K562 (cell line): ENCODE results near the gene C3orf52. TPM values are rescaled to one million over a fixed set of nuclear protein-coding genes. Genes with fewer than 3 reads are reported as not detected.

Experiments used
- ATAC-seq: fragments of 200-7000 bp; cut with Tn5 transposase; 3 replicates; pipeline ENCODE4 v1.9.1; 2020; ENCODE audit warnings: moderate library complexity
- BruUV-seq: library from RNA; stranded (reverse); fragments of 400-500 nt; replicated peaks from 2 replicates; lab custom pipeline; 2021; lab: Mats Ljungman, UMichigan
- CTCF ChIA-PET: fragments of 300-600 bp; formaldehyde crosslinking; extraction: SDS; loops from one replicate; lab custom pipeline; 2021; ENCODE audit warnings: low intra/inter-chr PET ratio; lab: Yijun Ruan, JAX
- POLR2A ChIA-PET: fragments of 300-600, 350-650 bp; sonication (Branson Sonifier 250); formaldehyde crosslinking; extraction: SDS; loops from one replicate; lab custom pipeline; 2021; ENCODE audit warnings: antibody characterized with exemption, inconsistent platforms; lab: Yijun Ruan, JAX
- DNase-seq, 4 experiments: peaks; one replicate each; pipeline versions ENCODE4 v3.0.0 to v3.0.0-alpha.2; 2011 to 2018; ENCODE audit warnings: low spot score in 3 of 4, mixed read lengths in 3 of 4; ENCODE audit errors: extremely low read depth in 1 of 4
- FAIRE-seq: peaks from 2 replicates; lab custom pipeline; 2011; peaks lifted over from hg19 to GRCh38; lab: Jason Lieb, UNC
- H2AFZ ChIP-seq: 2 replicates; pipeline ENCODE4 v1.6.0; 2011; ENCODE audit warnings: low read depth, low read length, control low read depth, inconsistent platforms
- H3K27ac ChIP-seq: fragments of 200-600 bp; 3 replicates; pipeline ENCODE4 v1.8.0; 2011; ENCODE audit warnings: low read depth, mild to moderate bottlenecking, control low read depth, inconsistent platforms, low read length, moderate library complexity, mixed read lengths; ENCODE audit errors: extremely low read depth
- H3K27me3 ChIP-seq, 2 experiments: fragments of 300-600 bp in 1 of 2; 2 replicates in 1 of 2; 3 replicates in 1 of 2; pipeline versions ENCODE4 v1.6.0 to v1.8.0; 2011; ENCODE audit warnings: inconsistent platforms in 2 of 2, low read length in 2 of 2, mild to moderate bottlenecking in 1 of 2, mixed read lengths in 1 of 2, moderate library complexity in 1 of 2; ENCODE audit not compliant: control insufficient read depth in 2 of 2, insufficient read depth in 2 of 2
- H3K36me3 ChIP-seq: fragments of 300-600 bp; 3 replicates; pipeline ENCODE4 v1.8.0; 2011; ENCODE audit warnings: mild to moderate bottlenecking, low read length, inconsistent platforms; ENCODE audit not compliant: control insufficient read depth, insufficient read depth
- H3K4me1 ChIP-seq, 2 experiments: fragments of 200-600 bp in 1 of 2; replicated peaks in 1 of 2; 2 replicates in 1 of 2; 3 replicates in 1 of 2; pipeline versions ENCODE4 v1.5.1 to v1.8.0; 2011; ENCODE audit warnings: inconsistent platforms in 2 of 2, low read length in 2 of 2, mild to moderate bottlenecking in 1 of 2, mixed read lengths in 1 of 2, moderate library complexity in 1 of 2; ENCODE audit not compliant: control insufficient read depth in 2 of 2, insufficient read depth in 2 of 2
- H3K4me2 ChIP-seq: 2 replicates; pipeline ENCODE4 v1.6.1; 2011; ENCODE audit warnings: low read length, control low read depth, inconsistent platforms, mixed read lengths; ENCODE audit not compliant: insufficient read depth
- H3K4me3 ChIP-seq: fragments of 200-600 bp; sonication (generic), shearing (Covaris generic); 2 replicates; pipeline ENCODE4 v1.5.1; 2016; ENCODE audit warnings: control low read depth, inconsistent platforms
- H3K79me2 ChIP-seq: fragments of 200-600 bp; 3 replicates; pipeline ENCODE4 v1.8.0; 2011; ENCODE audit warnings: low read length, inconsistent platforms; ENCODE audit not compliant: control insufficient read depth, insufficient read depth
- H3K9ac ChIP-seq, 2 experiments: 2 replicates each; pipeline versions ENCODE4 v1.6.0 to v1.6.1; 2011; ENCODE audit warnings: low read depth in 2 of 2, low read length in 2 of 2, control low read depth in 1 of 2, inconsistent platforms in 1 of 2, mild to moderate bottlenecking in 1 of 2, mixed read lengths in 1 of 2; ENCODE audit not compliant: insufficient read depth in 1 of 2
- H3K9me1 ChIP-seq: one replicate; pipeline ENCODE4 v1.6.0; 2011; ENCODE audit warnings: inconsistent platforms, mild to moderate bottlenecking, low read length, moderate library complexity; ENCODE audit not compliant: control insufficient read depth, insufficient read depth
- H3K9me3 ChIP-seq: replicated peaks from 2 replicates; pipeline ENCODE4 v1.5.1; 2011; ENCODE audit warnings: low read depth, low read length, inconsistent platforms; ENCODE audit not compliant: control insufficient read depth, insufficient read depth
- H4K20me1 ChIP-seq: replicated peaks from 2 replicates; pipeline ENCODE4 v1.6.1; 2011; ENCODE audit warnings: low read length, inconsistent platforms, mixed read lengths; ENCODE audit not compliant: control insufficient read depth, insufficient read depth
- ATF6 ChIP-seq: sonication (generic); formaldehyde crosslinking; IDR thresholded peaks from 2 replicates; pipeline ENCODE4 v1.4.0; 2020; ENCODE audit warnings: mild to moderate bottlenecking, missing genetic modification reagents
- FOXP1 ChIP-seq: sonication (generic); formaldehyde crosslinking; IDR thresholded peaks from 2 replicates; pipeline ENCODE4 v1.8.0; 2022; ENCODE audit warnings: mild to moderate bottlenecking, missing genetic modification reagents
- HIVEP1 ChIP-seq: fragments of 250-450 bp; sonication (Bioruptor Pico); IDR thresholded peaks from 2 replicates; pipeline ENCODE4 v1.4.0; 2020; ENCODE audit warnings: mild to moderate bottlenecking
- SP2 ChIP-seq: IDR thresholded peaks from 2 replicates; pipeline ENCODE4 v1.6.1; 2011; ENCODE audit warnings: mild to moderate bottlenecking, low read depth, low read length, moderate library complexity; ENCODE audit not compliant: poor library complexity, severe bottlenecking; ENCODE audit errors: extremely low read depth
- SPI1 ChIP-seq: IDR thresholded peaks from 2 replicates; pipeline ENCODE4 v1.6.1; 2011; ENCODE audit warnings: low read depth, low read length, control low read depth, borderline replicate concordance
- ZNF699 ChIP-seq: fragments of 250-450 bp; sonication (Bioruptor Pico); IDR thresholded peaks from 2 replicates; pipeline ENCODE4 v1.8.0; 2021; ENCODE audit warnings: mild to moderate bottlenecking, moderate library complexity; ENCODE audit not compliant: insufficient replicate concordance
- WGBS: fragments of 100-300 bp; shearing (Covaris generic); methylation state at CpG from one replicate; pipeline ENCODE4 v1.1.6; 2016; ENCODE audit warnings: low coverage, mixed read lengths; ENCODE audit not compliant: insufficient coverage; ENCODE audit errors: missing lambda C conversion rate; 5-methylcytosine and 5-hydroxymethylcytosine counted together
- in situ Hi-C: fragments of 300-500 bp; cut with MboI; formaldehyde crosslinking; loops from 4 replicates; pipeline ENCODE4 v1.15.0; 2018; ENCODE audit warnings: inconsistent platforms, mixed read lengths
- intact Hi-C: fragments of 100-400 bp; cut with micrococcal nuclease; formaldehyde crosslinking; loops from 2 replicates; pipeline ENCODE4 v1.14.2; 2022
- polyA plus RNA-seq, 8 experiments: library from polyadenylated mRNA; depleted of rRNA in 4 of 8; stranded (reverse) in 5 of 8; unstranded in 3 of 8; fragments of >200 nt; fragmentation: Nextera tagmentation in 2 of 8; fragmentation: Illumina TruSeq in 1 of 8; extraction: Ambion mirVana in 2 of 8; extraction: Trizol in 1 of 8; gene quantifications; 2 replicates each; pipeline versions ENCODE4 v1.2.1 to v1.2.3, GENCODE V29; 2011 to 2014; ENCODE audit warnings: inconsistent platforms in 1 of 8, missing spikeins in 1 of 8
- total RNA-seq, 7 experiments: library from RNA; depleted of rRNA in 6 of 7; stranded (reverse); fragments of >200 nt in 6 of 7; fragmentation: Illumina TruSeq in 2 of 7; extraction: Trizol in 2 of 7; gene quantifications; 2 replicates each; pipeline versions ENCODE4 v1.2.1 to v1.2.3, GENCODE V29; 2011 to 2021; ENCODE audit warnings: low replicate concordance in 1 of 7
- TF ChIP-seq, protein P1 (sequence below): fragments of 200-600 bp; sonication (generic); IDR thresholded peaks from one replicate; pipeline ENCODE4 v1.6.1; 2012; ENCODE audit warnings: mild to moderate bottlenecking, low read depth, low read length, inconsistent platforms
- TF ChIP-seq, protein P2 (sequence below): fragments of 250-450 bp; sonication (Bioruptor Pico); IDR thresholded peaks from 2 replicates; pipeline ENCODE4 v1.4.0; 2020; ENCODE audit warnings: mild to moderate bottlenecking, moderate library complexity

Gene C3orf52
- total and polyA plus RNA-seq, 9 of the 15 experiments (the other 6 are each of a cell fraction or from before 2014, with no cell fraction given): 2.8 to 6.1 (median 3.8) TPM

DNA sequence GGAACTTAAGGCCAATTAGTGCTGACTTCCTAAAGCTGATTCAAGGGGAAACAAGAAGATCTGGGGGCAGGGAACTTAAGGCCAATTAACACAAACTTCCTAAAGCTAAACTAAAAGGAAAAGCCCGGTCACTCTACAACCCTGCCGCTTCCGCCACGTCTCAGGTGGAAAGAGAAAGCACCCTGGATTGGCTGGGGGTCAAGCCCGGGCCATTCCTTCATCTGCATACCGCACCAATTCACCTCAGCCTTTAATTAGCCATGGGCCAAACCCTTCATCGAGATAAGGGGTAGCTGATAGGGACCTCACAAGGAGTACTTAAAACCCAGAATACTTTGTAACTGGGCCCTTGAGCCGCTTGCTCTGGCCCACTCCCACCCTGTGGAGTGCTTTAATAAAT, 37.3 kb upstream of the C3orf52 start:
- no peak for FAIRE-seq
- intact Hi-C loops (no loop called here), in situ Hi-C loops (no loop called here)
- Histone ChIP-seq H3K9me3 (no peaks in the 10 kb centered on the region), H3K4me1 (no peaks in the 10 kb centered on the region), H3K79me2 (no peaks in the 10 kb centered on the region), H2AFZ (no peak overlapping the region), H4K20me1 (no peaks in the 10 kb centered on the region), H3K27ac (no peak overlapping the region), H3K27me3 (no peaks in the 10 kb centered on the region), H3K4me3 (no peak overlapping the region), H3K9me1 (no peaks in the 10 kb centered on the region), H3K36me3 (no peaks in the 10 kb centered on the region), H3K4me2 (no peak overlapping the region), H3K9ac (no peak overlapping the region)
- ChIA-PET POLR2A (no interaction called here), CTCF (no interaction called here)
- BruUV-seq: no TSS peak
- 5% methylated on average over 8 of the region's 8 CpGs for WGBS
- ATAC-seq: no peak
- no peak for DNase-seq
- no peak for TF ChIP-seq SP2
- TF ChIP-seq FOXP1 (CRISPR knock-in tag): no peak
- TF ChIP-seq HIVEP1 (CRISPR knock-in tag): no peak
- TF ChIP-seq, protein P1, sequence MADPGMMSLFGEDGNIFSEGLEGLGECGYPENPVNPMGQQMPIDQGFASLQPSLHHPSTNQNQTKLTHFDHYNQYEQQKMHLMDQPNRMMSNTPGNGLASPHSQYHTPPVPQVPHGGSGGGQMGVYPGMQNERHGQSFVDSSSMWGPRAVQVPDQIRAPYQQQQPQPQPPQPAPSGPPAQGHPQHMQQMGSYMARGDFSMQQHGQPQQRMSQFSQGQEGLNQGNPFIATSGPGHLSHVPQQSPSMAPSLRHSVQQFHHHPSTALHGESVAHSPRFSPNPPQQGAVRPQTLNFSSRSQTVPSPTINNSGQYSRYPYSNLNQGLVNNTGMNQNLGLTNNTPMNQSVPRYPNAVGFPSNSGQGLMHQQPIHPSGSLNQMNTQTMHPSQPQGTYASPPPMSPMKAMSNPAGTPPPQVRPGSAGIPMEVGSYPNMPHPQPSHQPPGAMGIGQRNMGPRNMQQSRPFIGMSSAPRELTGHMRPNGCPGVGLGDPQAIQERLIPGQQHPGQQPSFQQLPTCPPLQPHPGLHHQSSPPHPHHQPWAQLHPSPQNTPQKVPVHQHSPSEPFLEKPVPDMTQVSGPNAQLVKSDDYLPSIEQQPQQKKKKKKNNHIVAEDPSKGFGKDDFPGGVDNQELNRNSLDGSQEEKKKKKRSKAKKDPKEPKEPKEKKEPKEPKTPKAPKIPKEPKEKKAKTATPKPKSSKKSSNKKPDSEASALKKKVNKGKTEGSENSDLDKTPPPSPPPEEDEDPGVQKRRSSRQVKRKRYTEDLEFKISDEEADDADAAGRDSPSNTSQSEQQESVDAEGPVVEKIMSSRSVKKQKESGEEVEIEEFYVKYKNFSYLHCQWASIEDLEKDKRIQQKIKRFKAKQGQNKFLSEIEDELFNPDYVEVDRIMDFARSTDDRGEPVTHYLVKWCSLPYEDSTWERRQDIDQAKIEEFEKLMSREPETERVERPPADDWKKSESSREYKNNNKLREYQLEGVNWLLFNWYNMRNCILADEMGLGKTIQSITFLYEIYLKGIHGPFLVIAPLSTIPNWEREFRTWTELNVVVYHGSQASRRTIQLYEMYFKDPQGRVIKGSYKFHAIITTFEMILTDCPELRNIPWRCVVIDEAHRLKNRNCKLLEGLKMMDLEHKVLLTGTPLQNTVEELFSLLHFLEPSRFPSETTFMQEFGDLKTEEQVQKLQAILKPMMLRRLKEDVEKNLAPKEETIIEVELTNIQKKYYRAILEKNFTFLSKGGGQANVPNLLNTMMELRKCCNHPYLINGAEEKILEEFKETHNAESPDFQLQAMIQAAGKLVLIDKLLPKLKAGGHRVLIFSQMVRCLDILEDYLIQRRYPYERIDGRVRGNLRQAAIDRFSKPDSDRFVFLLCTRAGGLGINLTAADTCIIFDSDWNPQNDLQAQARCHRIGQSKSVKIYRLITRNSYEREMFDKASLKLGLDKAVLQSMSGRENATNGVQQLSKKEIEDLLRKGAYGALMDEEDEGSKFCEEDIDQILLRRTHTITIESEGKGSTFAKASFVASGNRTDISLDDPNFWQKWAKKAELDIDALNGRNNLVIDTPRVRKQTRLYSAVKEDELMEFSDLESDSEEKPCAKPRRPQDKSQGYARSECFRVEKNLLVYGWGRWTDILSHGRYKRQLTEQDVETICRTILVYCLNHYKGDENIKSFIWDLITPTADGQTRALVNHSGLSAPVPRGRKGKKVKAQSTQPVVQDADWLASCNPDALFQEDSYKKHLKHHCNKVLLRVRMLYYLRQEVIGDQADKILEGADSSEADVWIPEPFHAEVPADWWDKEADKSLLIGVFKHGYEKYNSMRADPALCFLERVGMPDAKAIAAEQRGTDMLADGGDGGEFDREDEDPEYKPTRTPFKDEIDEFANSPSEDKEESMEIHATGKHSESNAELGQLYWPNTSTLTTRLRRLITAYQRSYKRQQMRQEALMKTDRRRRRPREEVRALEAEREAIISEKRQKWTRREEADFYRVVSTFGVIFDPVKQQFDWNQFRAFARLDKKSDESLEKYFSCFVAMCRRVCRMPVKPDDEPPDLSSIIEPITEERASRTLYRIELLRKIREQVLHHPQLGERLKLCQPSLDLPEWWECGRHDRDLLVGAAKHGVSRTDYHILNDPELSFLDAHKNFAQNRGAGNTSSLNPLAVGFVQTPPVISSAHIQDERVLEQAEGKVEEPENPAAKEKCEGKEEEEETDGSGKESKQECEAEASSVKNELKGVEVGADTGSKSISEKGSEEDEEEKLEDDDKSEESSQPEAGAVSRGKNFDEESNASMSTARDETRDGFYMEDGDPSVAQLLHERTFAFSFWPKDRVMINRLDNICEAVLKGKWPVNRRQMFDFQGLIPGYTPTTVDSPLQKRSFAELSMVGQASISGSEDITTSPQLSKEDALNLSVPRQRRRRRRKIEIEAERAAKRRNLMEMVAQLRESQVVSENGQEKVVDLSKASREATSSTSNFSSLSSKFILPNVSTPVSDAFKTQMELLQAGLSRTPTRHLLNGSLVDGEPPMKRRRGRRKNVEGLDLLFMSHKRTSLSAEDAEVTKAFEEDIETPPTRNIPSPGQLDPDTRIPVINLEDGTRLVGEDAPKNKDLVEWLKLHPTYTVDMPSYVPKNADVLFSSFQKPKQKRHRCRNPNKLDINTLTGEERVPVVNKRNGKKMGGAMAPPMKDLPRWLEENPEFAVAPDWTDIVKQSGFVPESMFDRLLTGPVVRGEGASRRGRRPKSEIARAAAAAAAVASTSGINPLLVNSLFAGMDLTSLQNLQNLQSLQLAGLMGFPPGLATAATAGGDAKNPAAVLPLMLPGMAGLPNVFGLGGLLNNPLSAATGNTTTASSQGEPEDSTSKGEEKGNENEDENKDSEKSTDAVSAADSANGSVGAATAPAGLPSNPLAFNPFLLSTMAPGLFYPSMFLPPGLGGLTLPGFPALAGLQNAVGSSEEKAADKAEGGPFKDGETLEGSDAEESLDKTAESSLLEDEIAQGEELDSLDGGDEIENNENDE: no peak
- TF ChIP-seq SPI1: no peak
- no peak for TF ChIP-seq ZNF699 (CRISPR knock-in tag)
- TF ChIP-seq ATF6 (CRISPR knock-in tag): no peak
- TF ChIP-seq, protein P2, sequence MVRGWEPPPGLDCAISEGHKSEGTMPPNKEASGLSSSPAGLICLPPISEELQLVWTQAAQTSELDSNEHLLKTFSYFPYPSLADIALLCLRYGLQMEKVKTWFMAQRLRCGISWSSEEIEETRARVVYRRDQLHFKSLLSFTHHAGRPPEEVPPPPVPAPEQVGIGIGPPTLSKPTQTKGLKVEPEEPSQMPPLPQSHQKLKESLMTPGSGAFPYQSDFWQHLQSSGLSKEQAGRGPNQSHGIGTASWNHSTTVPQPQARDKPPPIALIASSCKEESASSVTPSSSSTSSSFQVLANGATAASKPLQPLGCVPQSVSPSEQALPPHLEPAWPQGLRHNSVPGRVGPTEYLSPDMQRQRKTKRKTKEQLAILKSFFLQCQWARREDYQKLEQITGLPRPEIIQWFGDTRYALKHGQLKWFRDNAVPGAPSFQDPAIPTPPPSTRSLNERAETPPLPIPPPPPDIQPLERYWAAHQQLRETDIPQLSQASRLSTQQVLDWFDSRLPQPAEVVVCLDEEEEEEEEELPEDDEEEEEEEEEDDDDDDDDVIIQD: no peak
